AG04450 (cell line): ENCODE results near the gene USP8. TPM values are rescaled to one million over a fixed set of nuclear protein-coding genes. Genes with fewer than 3 reads are reported as not detected.
"Not testable (repeated sequence)": the region's sequence is repeated elsewhere in the genome, so short reads cannot be mapped to it uniquely, and the experiment has no call there.

Experiments
- CTCF ChIA-PET: fragments of 300-600, 350-600 bp; formaldehyde crosslinking; extraction: SDS; loops from one replicate; lab custom pipeline; 2022; ENCODE audit warnings: antibody characterized with exemption, inconsistent platforms; lab: Charles Lee
- POLR2A ChIA-PET: fragments of 350-600 bp; formaldehyde crosslinking; extraction: SDS; loops from one replicate; lab custom pipeline; 2021; ENCODE audit warnings: antibody characterized with exemption, inconsistent platforms; lab: Yijun Ruan, JAX
- DNase-seq: peaks from one replicate; pipeline ENCODE4 v3.0.0-alpha.2; 2011; ENCODE audit warnings: low read depth, low spot score
- H3K27ac ChIP-seq: one replicate; pipeline ENCODE4 v1.5.1; 2012; ENCODE audit warnings: low read depth, low read length, control low read depth
- H3K27me3 ChIP-seq: one replicate; pipeline ENCODE4 v1.6.0; 2012; ENCODE audit warnings: low read length; ENCODE audit not compliant: control insufficient read depth, insufficient read depth
- H3K4me3 ChIP-seq: 2 replicates; pipeline ENCODE4 v1.5.1; 2011; ENCODE audit warnings: mild to moderate bottlenecking, low read depth, low read length, control low read depth
- H3K9me3 ChIP-seq: 2 replicates; pipeline ENCODE4 v1.5.1; 2012; ENCODE audit warnings: low read length; ENCODE audit not compliant: control insufficient read depth, insufficient read depth
- CTCF ChIP-seq: IDR thresholded peaks from 2 replicates; pipeline ENCODE4 v1.5.1; 2011; ENCODE audit warnings: low read depth, low read length, control low read depth, inconsistent platforms
- polyA plus RNA-seq: library from polyadenylated mRNA; depleted of rRNA; stranded (reverse); fragments of >200 nt; gene quantifications from 2 replicates; pipeline ENCODE4 v1.2.3, GENCODE V29; 2011

USP8 gene
- polyA plus RNA-seq, 1 experiment = 65.0 TPM

GRCh38 chr15:50415752-50416404 is 8.3 kb upstream of the USP8 start:
- TF ChIP-seq CTCF = no peak
- DNase-seq = peak; percentile 2
- CTCF ChIA-PET = no interaction called here

GRCh38 chr15:50416890-50417289 is 7.3 kb upstream of the USP8 start:
- Histone ChIP-seq H3K4me3 (no peak overlapping the region), H3K27ac (no peak overlapping the region), H3K9me3 (no peaks in the 10 kb centered on the region), H3K27me3 (no peaks in the 10 kb centered on the region)
- TF ChIP-seq CTCF = no peak
- POLR2A ChIA-PET = no interaction called here
- DNase-seq = no peak
- CTCF ChIA-PET = no interaction called here

More at GRCh38 chr15:50415752-50416404, 8.3 kb upstream of the USP8 start:
- H3K27ac ChIP-seq = no peak overlapping the region
- no peaks in the 10 kb centered on the region for H3K9me3 ChIP-seq
- POLR2A ChIA-PET = interaction anchor here (1.0 kb wide), 2 partner anchors 9 to 61 kb away, joined by 3 to 7 read pairs; partner anchors contain the start of genes GABPB1 and USP8
- H3K4me3 ChIP-seq = no peak overlapping the region
- no peaks in the 10 kb centered on the region for H3K27me3 ChIP-seq

- POLR2A ChIA-PET = no interaction called here
- no peak for DNase-seq
Observed at GRCh38 chr15:50418041-50418583, 6.1 kb upstream of the USP8 start.

GRCh38 chr15:50425219-50425618 is 1.0 kb downstream of the USP8 start:
- POLR2A ChIA-PET = interaction anchor here (0.6 to 1.5 kb wide), 3 partner anchors 70 to 109 kb away, joined by 3 to 4 read pairs (median 3); no protein-coding TSS in a partner anchor
- H3K9me3 ChIP-seq = no peaks in the 10 kb centered on the region; the same call in 1 of the 2 replicates
- no peak for DNase-seq
- H3K4me3 ChIP-seq = peak overlapping the region; percentile 98
- CTCF ChIA-PET = no interaction called here
- H3K27me3 ChIP-seq = no peaks in the 10 kb centered on the region
- H3K27ac ChIP-seq = no peak overlapping the region
- no peak for TF ChIP-seq CTCF

More at GRCh38 chr15:50418041-50418583, 6.1 kb upstream of the USP8 start:
- Histone ChIP-seq H3K9me3 (no peaks in the 10 kb centered on the region), H3K4me3 (no peak overlapping the region), H3K27ac (no peak overlapping the region), H3K27me3 (no peaks in the 10 kb centered on the region)
- TF ChIP-seq CTCF = no peak
- CTCF ChIA-PET = no interaction called here

- peak overlapping the region; percentile 98 for H3K4me3 ChIP-seq
- POLR2A ChIA-PET, H3K27ac ChIP-seq, CTCF ChIA-PET, H3K27me3 ChIP-seq, H3K9me3 ChIP-seq, DNase-seq: not testable (repeated sequence)
Observed at GRCh38 chr15:50425678-50426246, 1.6 kb downstream of the USP8 start.
